Peyer's patch (tissue), 4 donors: Measurements from ENCODE around the gene IHH.

Experiments used
- POLR2A ChIP-seq, 2 donors: fragments of 450-650 bp; IDR thresholded peaks; one replicate each; pipeline ENCODE4 v1.5.1; 2017; ENCODE audit warnings: antibody characterized with exemption in 2 of 2, mild to moderate bottlenecking in 2 of 2, moderate library complexity in 2 of 2
- TF ChIP-seq, protein P1 (sequence below), 6 experiments: fragments of 450-650 bp in 4 of 6; fragments of 200-600 bp in 2 of 6; sonication (generic) in 1 of 6; IDR thresholded peaks; one replicate each; pipeline ENCODE4 v1.5.1; 2017 to 2019; ENCODE audit warnings: antibody characterized with exemption in 6 of 6, mild to moderate bottlenecking in 3 of 6, moderate library complexity in 1 of 6

DNA sequence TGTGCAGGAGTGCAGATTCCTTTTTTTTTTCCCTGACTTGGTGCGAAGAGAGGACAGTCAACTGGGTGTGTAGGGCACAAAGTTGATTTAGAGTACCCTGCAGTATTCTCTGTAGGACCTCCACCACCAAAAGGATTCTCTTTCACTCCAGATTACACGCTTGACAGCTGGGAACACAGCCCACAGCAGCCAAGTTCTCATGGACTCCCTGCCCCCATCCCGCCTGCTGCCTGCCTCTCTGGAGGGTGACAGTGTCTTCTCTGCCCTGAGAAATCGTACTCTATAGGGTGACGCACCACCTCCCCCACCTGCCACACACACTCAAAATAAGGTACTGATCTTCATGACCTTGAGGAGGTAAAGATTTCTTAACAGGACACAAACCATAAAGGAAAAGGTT is 26.6 kb upstream of the IHH start:
- TF ChIP-seq, protein P1, sequence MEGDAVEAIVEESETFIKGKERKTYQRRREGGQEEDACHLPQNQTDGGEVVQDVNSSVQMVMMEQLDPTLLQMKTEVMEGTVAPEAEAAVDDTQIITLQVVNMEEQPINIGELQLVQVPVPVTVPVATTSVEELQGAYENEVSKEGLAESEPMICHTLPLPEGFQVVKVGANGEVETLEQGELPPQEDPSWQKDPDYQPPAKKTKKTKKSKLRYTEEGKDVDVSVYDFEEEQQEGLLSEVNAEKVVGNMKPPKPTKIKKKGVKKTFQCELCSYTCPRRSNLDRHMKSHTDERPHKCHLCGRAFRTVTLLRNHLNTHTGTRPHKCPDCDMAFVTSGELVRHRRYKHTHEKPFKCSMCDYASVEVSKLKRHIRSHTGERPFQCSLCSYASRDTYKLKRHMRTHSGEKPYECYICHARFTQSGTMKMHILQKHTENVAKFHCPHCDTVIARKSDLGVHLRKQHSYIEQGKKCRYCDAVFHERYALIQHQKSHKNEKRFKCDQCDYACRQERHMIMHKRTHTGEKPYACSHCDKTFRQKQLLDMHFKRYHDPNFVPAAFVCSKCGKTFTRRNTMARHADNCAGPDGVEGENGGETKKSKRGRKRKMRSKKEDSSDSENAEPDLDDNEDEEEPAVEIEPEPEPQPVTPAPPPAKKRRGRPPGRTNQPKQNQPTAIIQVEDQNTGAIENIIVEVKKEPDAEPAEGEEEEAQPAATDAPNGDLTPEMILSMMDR (IDR thresholded peaks at IDR 0.05): no peak
- no peak for TF ChIP-seq POLR2A (IDR thresholded peaks at IDR 0.05)
